ENCODE data around the gene ARAF. TPM values are rescaled to one million over a fixed set of nuclear protein-coding genes. Genes with fewer than 3 reads are reported as not detected.
"Not testable (repeated sequence)": the region's sequence is repeated elsewhere in the genome, so short reads cannot be mapped to it uniquely, and the experiment has no call there.

The ARAF gene
- 10 to 100 TPM; 32.6 to 85.9 TPM for total RNA-seq
- 10 to 100 TPM; 45.3 to 48.6 TPM for polyA plus RNA-seq
- long read RNA-seq, donor 1, partial matches to known transcripts = 21 of 25 reads
- long read RNA-seq, donor 1, other reads (novel, unspliced or antisense) = 0 of 25 reads
- long read RNA-seq, donor 2, partial matches to known transcripts = 0 of 2 reads
- long read RNA-seq, donor 2, other reads (novel, unspliced or antisense) = 0 of 2 reads
- long read RNA-seq, donor 3, partial matches to known transcripts = 0 of 1 reads
- long read RNA-seq, donor 3, other reads (novel, unspliced or antisense) = 0 of 1 reads
- long read RNA-seq, donor 4, partial matches to known transcripts = 0 of 3 reads
- long read RNA-seq, donor 4, other reads (novel, unspliced or antisense) = 0 of 3 reads
- long read RNA-seq, donor 5, partial matches to known transcripts = 15 of 21 reads
- long read RNA-seq, donor 5, other reads (novel, unspliced or antisense) = 0 of 21 reads

DNA sequence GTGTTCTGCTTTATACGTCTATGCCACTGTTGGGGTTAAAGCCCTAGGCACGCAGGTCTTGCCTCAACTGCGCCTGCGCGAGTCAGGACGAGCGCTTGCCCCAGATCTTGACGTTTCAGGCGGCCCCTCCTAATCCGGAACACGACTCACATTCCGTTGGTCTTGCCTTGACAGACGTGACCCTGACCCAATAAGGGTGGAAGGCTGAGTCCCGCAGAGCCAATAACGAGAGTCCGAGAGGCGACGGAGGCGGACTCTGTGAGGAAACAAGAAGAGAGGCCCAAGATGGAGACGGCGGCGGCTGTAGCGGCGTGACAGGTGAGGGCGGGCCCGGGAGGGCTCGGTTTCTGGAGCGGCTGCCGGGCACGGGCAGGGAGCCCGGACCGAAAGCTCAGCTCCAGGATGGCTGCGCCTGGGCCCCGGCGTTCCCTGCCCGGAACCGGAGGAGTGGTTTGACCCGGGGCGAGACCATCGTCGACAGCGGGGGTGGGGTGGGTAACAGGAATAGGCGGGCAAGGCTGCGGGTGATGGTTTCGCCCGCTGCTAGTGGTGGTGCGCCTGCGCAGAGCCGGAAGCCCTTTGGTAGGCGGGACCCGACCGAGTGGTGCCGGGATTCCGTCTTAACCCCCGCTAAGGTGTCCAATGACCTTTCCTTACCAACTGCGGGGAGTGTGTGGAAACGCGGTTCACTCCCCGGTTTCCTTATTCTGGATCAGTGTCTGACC is at the start of gene ARAF:
Gene ARAF (plus strand): TSS at position 272 of the 725 bp plus-strand sequence. CDS start 1,763 bp downstream, outside the sequence.
- peak within 1 kb of the TSS; percentile 34 to 75 for H3K9ac ChIP-seq (ENCODE audit: insufficient read depth in 1 of 2, low read length in 2 of 2)
- H3K27ac ChIP-seq (ENCODE audit: low read depth in 1 of 2, low read length in 1 of 2) = peak within 1 kb of the TSS; percentile 82 to 96
- TF ChIP-seq, protein P1, sequence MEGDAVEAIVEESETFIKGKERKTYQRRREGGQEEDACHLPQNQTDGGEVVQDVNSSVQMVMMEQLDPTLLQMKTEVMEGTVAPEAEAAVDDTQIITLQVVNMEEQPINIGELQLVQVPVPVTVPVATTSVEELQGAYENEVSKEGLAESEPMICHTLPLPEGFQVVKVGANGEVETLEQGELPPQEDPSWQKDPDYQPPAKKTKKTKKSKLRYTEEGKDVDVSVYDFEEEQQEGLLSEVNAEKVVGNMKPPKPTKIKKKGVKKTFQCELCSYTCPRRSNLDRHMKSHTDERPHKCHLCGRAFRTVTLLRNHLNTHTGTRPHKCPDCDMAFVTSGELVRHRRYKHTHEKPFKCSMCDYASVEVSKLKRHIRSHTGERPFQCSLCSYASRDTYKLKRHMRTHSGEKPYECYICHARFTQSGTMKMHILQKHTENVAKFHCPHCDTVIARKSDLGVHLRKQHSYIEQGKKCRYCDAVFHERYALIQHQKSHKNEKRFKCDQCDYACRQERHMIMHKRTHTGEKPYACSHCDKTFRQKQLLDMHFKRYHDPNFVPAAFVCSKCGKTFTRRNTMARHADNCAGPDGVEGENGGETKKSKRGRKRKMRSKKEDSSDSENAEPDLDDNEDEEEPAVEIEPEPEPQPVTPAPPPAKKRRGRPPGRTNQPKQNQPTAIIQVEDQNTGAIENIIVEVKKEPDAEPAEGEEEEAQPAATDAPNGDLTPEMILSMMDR (IDR thresholded peaks at IDR 0.05; ENCODE audit: control extremely low read depth, extremely low read depth) = no peak
- H3K27me3 ChIP-seq (ENCODE audit: control insufficient read depth in 3 of 3, insufficient read depth in 3 of 3, low read length in 2 of 3) = no peaks in the 10 kb centered on the region
- peaks cover 0 to 2% (median 0%) of the 10 kb centered on the region in 4 donors for H3K9me3 ChIP-seq (ENCODE audit: control insufficient read depth in 4 of 4, insufficient read depth in 3 of 4, low read length in 3 of 4)
- H3K4me1 ChIP-seq (ENCODE audit: control insufficient read depth in 5 of 5, insufficient read depth in 5 of 5, low read length in 5 of 5) = peaks cover 0 to 7% (median 3%) of the 10 kb centered on the region in 5 donors
- DNase-seq = peak; percentile 99 to 100 (median 99)
- H3K4me3 ChIP-seq = peak within 1 kb of the TSS; percentile 49
- WGBS, 2 donors = 1 to 35% methylated on average over 28 to 59 of the region's 59 CpGs
- peaks cover 0 to 7% (median 5%) of the 10 kb centered on the region in 4 donors for H3K36me3 ChIP-seq (ENCODE audit: control insufficient read depth in 4 of 4, insufficient read depth in 4 of 4, low read length in 4 of 4)
- peak; percentile 92 for ATAC-seq (ENCODE audit: insufficient read depth, low FRiP score)

DNA sequence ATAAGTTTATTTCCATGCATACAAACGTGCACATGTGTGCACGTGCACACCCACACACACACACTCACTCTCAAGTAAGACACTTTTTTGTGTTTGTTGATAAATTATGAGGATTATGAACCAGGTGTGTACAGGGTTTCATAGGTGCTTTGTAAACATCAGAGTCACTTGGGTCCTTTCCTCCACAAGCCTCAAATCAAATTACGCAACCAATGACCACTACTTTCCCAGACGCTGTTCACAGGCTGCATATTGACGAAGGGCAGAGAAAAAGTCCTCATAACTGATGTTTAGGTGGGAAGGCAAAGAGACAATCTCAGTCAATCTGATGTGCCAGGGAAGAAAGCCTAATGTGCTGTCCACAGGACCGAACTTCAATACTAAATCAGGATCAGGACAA is 48.6 kb upstream of the ARAF start:
- H3K4me3 ChIP-seq; H3K27me3 ChIP-seq (ENCODE audit: control insufficient read depth in 3 of 3, insufficient read depth in 3 of 3, low read length in 2 of 3); ATAC-seq (ENCODE audit: insufficient read depth, low FRiP score); H3K9ac ChIP-seq (ENCODE audit: insufficient read depth in 1 of 2, low read length in 2 of 2); H3K9me3 ChIP-seq (ENCODE audit: control insufficient read depth in 4 of 4, insufficient read depth in 3 of 4, low read length in 3 of 4); DNase-seq; H3K36me3 ChIP-seq (ENCODE audit: control insufficient read depth in 4 of 4, insufficient read depth in 4 of 4, low read length in 4 of 4); H3K4me1 ChIP-seq (ENCODE audit: control insufficient read depth in 5 of 5, insufficient read depth in 5 of 5, low read length in 5 of 5); H3K27ac ChIP-seq (ENCODE audit: low read depth in 1 of 2, low read length in 1 of 2): not testable (repeated sequence)
- 37 to 62% methylated on average over 4 to 5 of the region's 6 CpGs for WGBS, 2 donors

DNA sequence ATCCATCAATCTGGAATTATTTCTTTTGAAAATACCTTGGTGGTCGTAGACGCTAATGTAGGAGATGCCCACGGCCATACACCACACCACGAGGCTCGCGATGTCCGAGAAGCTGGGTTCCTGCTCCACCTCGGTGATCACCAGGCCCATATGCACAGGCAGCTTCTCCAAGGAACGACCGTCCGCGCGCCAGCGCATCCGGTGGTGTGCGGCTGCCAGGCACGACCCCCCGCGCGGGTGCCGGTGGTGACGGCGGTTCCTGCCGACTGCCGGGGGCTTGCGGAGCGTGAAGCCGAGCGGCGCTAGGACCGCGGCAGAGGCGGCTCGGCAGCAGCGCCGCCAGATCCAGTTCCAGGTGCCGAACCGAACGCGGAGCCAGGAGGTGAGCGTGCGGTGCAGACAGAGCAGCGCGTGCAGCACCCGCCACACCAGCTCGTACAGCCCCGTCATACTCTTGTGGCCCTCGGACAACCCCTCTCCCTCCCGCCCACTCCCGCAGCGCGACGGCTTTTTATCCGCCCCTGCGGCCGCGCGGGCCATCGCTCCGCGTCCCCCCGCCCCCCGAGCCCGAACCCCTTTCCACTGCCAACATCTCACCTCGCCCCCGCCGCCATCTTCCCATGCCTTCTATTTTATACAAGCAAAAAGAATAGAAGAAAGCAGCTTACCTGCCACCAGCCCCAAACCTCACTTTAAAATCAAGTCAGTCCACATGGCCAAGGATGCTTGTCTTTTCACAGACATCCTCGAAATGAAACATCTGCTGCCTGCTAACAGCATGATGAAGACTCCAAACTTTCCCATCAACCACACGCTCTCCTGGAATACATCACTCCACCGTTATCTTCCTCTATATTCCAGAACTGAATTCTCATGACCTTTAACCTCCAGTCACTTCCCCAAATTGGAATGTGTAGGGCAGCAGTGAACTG is 47.7 kb upstream of the ARAF start:
- 6 to 27% methylated on average over 6 to 56 of the region's 70 CpGs for WGBS, 2 donors
- H3K9ac ChIP-seq (ENCODE audit: insufficient read depth in 1 of 2, low read length in 2 of 2) = not testable (repeated sequence)

GRCh38 chrX:47514533-47515235 is 46.3 kb upstream of the ARAF start:
- Histone ChIP-seq H3K4me3 (no peak overlapping the region), H3K9ac (ENCODE audit: insufficient read depth in 1 of 2, low read length in 2 of 2) (no peak overlapping the region), H3K27ac (ENCODE audit: low read depth in 1 of 2, low read length in 1 of 2) (no peak overlapping the region), H3K36me3 (ENCODE audit: control insufficient read depth in 4 of 4, insufficient read depth in 4 of 4, low read length in 4 of 4) (no peaks in the 10 kb centered on the region), H3K4me1 (ENCODE audit: control insufficient read depth in 5 of 5, insufficient read depth in 5 of 5, low read length in 5 of 5) (no peaks in the 10 kb centered on the region), H3K27me3 (ENCODE audit: control insufficient read depth in 3 of 3, insufficient read depth in 3 of 3, low read length in 2 of 3) (peaks cover 0 to 3% (median 2%) of the 10 kb centered on the region in 3 donors), H3K9me3 (ENCODE audit: control insufficient read depth in 4 of 4, insufficient read depth in 3 of 4, low read length in 3 of 4) (no peaks in the 10 kb centered on the region)
- TF ChIP-seq, protein P1 (IDR thresholded peaks at IDR 0.05; ENCODE audit: control extremely low read depth, extremely low read depth) = no peak
- WGBS, 2 donors = 67 to 87% methylated on average over 7 of the region's 7 CpGs
- ATAC-seq (ENCODE audit: insufficient read depth, low FRiP score) (no peak), DNase-seq (no peak)

More for the DNA sequence above, 47.7 kb upstream of the ARAF start:
- H3K36me3 ChIP-seq (ENCODE audit: control insufficient read depth in 4 of 4, insufficient read depth in 4 of 4, low read length in 4 of 4); H3K27ac ChIP-seq (ENCODE audit: low read depth in 1 of 2, low read length in 1 of 2); H3K27me3 ChIP-seq (ENCODE audit: control insufficient read depth in 3 of 3, insufficient read depth in 3 of 3, low read length in 2 of 3); H3K4me3 ChIP-seq; H3K9me3 ChIP-seq (ENCODE audit: control insufficient read depth in 4 of 4, insufficient read depth in 3 of 4, low read length in 3 of 4); H3K4me1 ChIP-seq (ENCODE audit: control insufficient read depth in 5 of 5, insufficient read depth in 5 of 5, low read length in 5 of 5): not testable (repeated sequence)
- DNase-seq (peak in 2 of 3 donors; percentile 20 to 21), ATAC-seq (ENCODE audit: insufficient read depth, low FRiP score) (peak; percentile 47)
